NCI-H1105 treated with DMSO at 0.1 percent for 48 hours (cell line): ENCODE data around the gene F8.
"Not testable (repeated sequence)": the region's sequence is repeated elsewhere in the genome, so short reads cannot be mapped to it uniquely, and the experiment has no call there.

Experiments
- DNase-seq: peaks from one replicate; lab custom pipeline; 2025; lab: John Stamatoyannopoulos, UW

Gene F8

DNA sequence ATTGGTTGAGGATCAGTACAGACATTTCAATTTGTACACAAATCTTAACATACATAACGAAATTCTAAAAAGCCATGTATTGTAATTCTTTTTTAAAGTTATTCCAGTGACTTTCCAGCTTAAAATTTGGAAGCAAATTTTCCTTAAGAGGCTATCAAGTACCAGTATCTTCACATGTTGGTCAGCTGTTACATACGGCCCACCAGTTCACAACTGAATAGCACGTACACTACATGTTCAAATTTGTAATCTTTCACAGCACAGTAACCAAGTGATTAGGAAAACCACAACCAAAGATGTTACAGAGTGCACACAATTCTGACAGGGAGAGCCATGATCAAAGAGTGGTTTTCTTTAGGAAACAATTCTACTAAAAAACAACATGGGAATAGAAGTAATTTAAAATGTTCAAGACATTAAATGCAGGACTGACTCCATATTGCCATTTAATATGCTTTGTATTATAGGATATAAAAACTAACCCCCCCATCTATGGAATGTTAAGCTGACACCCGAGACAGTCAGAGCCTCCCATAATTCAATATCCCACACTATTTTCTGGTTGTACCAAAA lies 206.1 kb downstream of the F8 start:
- not testable (repeated sequence) for DNase-seq

DNA sequence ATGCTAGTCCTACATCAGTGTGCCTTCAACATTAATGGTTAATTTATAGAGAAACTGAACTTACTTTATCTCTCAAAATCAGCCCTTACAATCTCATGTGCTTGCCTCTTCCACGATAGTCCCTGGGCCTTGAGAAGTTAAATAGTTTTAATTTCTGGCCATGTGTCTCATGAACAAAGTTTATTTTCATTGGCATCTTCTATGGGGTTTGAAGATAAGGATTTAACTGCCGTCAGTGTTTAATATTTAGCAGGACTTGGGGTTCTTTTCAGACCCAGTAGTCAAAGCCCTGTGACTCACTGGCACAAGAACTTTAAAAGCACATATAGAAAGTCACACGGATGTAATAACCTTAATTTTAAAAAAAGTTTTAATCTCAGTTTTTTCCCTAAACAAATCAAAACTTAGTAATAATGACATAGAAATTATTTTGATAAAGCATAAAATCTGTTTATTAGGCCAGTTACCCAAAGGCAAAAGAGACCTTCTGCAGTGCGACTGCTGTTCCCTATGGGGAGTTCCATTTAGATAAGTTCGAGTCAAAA lies 207.2 kb downstream of the F8 start:
- no peak for DNase-seq

DNA sequence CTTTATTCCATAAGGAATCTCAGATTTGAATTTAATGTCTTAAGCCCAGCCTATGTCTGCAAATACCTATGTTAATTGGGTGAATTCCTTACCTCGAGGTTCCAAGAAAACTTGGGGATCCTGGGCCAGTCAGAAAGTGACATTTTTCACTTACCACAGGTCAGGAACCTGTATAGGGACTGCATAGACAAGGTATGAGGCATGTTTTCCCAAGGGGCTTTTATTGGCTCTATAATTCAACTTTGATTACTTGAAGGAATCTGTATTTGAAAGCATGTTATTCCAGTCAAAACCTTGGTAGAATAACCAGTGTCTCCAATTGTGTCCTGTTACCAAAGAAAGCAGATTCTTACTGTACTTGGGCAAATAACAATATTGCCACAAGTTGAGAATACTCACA lies 208.7 kb downstream of the F8 start:
- DNase-seq: no peak

DNA sequence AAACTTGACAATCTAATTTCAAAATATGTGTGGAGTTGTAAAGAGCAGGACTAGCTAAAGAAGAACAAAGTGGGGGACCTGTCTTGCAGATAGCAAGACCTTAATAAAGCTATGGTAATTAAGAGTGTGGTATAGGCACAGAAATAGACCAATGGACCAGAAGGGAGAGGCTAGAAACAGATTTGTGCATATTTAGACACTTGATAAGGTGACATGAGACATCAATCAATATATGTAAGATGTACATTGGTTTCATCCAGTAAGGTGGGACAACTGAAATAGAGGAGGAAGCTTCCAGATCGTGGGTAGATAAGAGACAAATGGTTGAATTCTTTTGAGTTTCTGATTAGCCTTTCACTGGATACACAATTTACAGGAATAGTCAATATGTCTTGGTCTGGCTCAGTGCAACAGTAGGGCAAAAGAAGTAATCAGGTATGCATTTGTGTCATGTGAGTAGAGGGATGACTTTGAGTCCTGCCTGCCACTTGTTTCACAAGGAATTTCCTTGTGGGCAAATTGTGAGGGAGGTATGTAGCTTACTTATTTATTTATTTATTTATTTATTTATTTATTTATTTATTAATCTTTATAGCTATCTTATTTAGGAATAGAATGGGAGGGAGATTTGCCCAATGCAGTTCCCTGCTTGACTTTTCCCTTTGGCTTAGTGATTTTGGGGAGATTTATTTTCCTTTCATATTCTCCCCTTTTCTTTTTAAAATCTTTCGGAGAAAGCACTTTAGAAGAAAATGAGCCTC lies 210.0 kb downstream of the F8 start:
- DNase-seq: no peak

DNA sequence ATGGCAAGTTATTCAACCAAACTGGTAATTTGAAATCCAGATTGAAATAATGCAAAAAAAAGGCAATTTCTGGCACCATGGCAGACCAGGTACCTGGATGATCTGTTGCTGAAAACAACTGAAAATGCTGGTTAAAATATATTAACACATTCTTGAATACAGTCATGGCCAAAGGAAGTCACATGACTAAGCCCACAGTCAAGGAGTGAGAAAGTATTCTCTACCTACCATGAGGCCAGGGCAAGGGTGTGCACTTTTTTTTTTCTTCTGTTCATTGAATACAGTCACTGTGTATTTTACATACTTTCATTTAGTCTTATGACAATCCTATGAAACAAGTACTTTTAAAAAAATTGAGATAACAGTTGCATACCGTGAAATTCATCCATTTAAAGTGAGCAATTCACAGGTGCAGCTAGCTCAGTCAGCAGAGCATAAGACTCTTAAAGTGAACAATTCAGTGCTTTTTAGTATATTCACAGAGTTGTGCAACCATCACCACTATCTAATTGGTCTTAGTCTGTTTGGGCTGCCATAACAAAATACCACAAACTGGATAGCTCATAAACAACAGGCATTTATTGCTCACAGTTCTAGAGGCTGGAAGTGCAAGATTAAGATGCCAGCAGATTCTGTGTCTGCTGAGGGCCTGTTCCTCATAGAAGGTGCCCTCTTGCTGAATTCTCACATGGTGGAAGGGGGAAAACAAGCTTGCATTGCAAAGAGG lies 212.4 kb downstream of the F8 start:
- no peak for DNase-seq

DNA sequence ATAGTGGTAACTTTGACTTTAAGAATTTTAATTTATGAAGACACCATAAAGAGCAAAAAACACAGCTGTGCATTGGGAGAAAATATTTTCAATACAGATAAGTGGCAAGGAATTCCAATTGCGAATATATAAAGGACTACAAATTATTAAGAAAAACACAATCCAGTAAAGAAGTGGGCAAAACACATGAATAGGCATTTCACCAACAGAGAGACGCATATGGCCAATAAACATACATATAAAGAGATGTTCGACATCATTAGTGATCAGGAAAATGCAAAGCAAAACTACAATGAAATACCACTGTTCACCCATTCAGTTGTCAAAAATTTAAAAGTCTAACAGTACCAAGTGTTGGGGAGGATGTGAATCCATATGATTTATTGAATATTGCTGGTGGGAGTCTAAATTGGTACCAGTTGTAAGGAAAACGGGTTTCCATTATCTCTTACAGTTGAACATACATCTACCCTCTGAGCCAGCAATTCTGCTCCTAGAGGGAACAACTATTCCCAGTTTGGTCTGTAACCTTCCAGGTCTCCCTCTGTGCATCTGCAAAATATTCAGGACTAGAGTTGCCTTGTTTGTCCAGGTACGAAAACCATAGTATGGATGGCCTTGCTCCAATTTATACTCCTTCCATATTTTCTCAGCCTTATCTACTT lies 215.6 kb downstream of the F8 start:
- DNase-seq: no peak

DNA sequence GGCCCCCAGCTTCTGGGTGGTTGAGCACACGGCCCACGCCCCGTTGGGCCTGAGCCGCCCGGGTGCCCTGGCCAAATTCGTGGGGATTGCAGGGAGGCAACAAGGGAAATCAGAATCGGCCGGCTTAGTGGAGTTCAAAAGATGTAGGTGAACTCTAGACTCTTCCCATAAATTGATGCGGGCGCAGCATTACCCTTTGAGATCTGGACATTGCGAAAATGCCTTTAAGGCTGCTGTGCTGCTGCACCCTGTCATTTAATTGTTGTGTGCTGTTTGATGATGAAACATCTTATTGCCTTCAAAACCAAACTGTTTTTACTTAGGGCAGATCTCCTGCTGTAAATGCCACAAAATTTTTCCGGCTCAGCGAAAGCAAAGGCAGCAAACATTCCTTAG lies 216.8 kb downstream of the F8 start:
- peak; percentile 61 for DNase-seq

DNA sequence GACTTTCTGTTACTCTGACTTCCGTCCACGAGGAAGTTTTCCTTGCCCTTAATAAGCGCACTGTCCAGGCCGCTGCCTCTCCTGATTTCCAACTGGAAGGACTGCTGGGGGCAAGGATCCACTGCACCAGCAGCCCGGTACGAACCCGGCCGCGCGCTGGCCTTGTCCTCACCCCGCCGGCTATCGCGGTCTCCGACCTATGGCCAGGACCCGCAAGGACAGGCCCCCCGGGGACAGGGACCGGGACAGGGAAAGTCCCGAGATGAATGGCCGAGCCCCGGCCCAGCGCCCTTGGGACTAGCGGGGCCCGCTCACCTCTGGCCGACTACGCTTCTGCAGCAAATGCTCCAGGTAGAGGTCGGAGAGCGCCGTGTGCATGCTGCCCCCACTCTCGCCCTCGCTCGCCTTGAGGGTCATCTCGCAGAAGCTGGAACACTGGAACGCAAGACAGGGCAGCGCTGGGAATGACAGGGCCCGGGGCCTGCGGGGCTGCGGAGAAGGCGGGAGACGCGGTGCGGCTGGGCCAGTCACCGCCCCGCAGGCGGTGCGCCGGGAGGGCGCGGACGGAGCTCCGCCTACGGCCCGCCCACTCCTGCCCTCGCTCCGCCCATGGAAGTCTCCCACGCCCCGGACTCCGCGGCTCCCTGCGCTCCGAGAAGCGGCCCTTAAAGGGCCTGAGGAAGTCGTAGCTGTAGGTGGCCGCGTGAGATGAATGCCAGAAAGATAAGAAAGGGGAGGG lies 217.4 kb downstream of the F8 start, which contains the start of gene MPP1:
TSS of gene MPP1 (minus strand) at position 529 of the 739 bp plus-strand sequence. CDS start at position 417, 112 bp downstream.
- peak; percentile 78 for DNase-seq

DNA sequence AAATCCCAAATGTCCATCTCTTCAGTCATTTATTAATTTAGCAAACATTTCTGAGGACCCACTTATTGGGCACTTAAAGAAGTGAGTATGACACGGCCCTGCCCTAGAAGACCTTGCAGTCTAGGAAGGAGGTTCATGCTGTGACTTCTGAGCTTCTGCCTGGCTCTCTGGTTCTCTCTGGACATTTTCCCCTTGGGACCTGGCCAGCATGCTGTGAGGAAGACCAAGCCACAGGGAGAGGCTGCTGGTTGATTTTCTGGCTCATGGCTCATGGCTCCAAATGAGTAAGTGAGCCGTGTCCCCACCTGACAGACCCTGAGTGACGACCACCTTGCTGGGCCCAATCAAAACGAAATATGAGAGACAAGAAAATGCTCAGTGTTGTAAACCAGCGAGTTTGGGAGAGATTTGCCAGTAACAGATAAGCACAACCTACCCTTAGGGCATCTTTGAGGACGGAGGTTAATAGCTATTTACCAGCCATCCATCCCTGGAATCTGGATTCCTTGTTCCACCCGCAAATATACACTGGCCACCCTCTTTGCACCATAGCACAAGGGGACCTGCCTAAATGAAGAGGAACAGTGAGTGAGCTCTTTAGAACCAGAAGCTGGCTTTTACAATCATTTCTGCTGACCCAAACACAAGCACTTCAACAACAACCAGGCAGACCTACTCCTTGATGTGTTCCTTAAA lies 218.1 kb downstream of the F8 start:
- DNase-seq: no peak

DNA sequence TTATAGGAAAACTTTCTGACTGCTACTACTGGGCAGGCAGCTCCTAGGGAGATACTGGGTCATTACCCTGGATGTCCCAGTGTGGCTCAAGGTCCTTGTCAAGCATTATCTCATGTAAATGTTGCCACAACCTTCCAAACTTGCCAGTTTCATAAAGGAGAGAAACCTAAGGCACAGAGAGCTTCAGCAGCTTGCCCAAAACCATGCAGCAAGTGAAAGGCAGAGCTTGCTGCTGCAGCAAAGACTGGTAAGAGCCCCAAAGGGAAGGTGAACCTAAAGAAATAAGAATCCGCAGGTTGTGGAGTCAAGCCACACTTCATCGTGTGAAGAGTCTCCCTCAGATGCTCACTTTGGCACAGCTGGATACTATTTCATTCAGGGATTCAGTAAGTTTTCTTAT lies 219.6 kb downstream of the F8 start:
- no peak for DNase-seq

DNA sequence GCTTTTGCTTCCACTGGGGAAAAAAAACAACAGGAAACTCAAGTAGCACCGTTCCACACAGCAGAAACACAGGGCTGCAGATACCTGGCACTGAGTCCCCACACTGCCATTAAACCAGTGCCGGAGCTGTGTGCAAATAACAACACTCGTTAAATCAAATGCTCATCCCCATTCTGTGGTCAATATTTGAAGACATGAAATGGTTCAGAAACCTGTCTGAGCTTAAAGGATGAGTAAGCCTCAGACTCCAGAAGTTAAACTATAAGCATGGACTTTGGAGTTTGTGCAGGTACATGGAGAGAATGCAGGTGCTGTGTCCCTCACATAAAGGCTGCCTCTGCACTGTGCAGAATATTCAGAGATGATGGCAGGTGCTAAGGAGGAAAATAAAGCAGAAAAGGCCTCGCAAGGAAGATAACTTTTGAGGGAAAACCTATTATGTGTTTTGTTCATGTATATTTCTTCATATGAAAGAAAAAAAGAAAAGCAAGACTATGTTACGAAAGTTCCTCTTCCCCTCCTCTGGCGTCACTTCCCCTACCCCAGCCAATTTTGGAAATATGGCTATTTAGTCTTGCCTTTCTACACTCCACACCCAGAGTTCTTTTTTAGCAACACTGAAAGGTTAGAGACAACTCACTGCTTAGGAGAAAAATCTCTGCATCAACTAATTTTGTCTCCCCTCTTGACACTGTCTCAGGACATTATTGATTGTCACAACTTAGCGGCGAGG lies 221.9 kb downstream of the F8 start:
- DNase-seq: no peak

DNA sequence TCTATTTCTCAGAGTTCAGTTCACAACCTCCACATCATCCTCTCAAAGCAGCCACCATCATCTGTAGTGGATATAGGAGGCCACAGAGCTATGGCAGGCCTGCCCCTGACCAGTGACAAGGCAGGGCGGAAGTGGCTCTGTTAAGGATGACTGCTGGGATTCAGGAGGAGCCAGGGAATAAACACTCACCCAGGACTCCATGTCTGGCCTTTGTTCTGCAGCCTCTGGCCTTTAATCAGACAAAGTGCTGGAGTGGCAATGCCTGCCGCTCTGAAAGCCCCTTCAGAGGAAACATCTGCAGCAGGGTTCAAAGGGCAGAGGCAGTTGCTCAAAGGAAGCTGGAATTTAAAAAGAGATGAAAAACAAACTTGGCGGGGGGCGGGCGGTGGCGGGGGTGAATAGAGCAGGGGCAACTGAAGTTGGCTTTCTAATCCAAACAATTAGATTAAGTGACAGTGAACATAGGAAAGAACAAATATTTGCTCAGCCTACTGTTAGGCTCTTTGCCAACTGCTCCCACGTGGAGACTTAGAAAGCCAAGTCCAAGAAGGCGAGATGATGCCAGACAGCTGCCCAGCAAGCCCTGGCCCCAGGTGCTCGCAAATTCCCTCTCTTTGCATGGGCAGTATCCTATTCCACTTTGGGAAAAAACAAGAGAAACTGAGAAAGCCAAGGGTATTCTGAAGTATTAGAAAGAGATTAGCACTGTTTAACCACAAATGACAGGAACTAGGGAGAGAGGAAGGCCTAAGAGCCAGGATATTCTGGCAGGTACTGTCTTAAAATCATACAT lies 222.8 kb downstream of the F8 start:
- DNase-seq: peak; percentile 99

DNA sequence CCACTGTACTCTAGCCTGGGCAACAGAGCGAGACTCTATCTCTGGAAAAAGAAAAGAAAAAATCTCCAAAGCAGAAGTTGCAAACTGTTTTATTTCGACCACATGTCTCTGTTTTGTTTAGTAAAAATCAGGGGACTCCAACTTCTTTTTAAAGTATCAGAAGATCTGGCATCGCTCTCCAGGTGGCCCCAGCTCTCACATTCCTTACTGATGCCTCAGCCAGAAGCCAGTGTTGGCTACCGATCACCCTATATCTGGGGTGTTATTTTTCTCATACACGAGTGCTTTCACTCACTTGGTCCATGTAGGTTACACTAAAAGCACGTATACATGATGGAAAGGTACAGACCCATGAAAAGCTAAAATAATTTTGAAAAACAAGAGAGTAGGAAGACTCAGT lies 225.5 kb downstream of the F8 start:
- DNase-seq: no peak

DNA sequence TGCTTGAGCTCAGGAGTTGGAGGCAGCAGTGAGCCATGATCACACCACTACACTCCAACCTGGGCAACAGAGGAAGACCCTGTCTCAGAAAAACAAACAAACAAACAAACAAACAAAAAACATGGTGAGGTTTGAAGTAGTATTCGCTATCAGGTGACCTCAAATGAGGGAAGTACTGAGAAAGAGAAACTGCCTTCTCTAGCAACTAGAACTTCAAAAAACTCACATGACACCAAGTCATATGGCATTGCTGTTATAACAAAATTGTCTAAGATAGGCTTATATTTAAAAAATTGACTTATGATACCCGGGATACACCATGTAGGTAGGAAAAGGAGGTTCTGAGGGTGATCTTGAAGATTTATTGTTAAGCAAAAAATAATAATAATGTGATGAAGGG lies 227.5 kb downstream of the F8 start:
- no peak for DNase-seq

DNA sequence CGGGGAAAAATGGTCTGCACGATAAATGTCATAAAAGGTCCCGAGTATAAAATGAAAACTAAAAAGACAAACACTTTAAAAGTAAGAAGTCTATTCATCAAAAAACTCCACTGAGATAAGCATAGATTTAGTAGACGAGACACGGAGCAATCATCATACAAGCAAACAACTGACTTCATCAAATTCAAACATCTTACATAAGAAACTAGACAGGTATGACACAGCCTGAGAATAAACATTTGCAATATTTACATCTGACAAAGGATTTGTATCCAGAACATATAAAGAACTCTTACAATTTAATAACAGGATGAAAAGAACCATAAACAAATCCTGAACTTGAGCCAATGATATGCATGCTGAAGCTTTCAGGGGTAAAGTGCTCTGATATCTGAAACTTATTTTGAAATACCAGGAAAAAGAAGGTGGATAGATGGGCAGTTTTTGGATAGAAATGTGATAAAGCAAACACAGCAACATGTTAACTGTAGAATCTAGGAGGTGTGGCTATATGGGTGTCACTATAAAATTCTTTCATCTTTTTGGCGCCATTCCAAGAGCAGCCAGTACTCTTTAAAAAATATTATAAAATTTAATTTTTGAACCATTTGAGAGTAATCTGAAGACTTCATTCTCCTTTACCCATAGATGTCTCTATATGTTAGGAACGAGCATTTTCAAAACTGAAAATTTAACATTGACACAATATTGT lies 229.3 kb downstream of the F8 start:
- DNase-seq: no peak

DNA sequence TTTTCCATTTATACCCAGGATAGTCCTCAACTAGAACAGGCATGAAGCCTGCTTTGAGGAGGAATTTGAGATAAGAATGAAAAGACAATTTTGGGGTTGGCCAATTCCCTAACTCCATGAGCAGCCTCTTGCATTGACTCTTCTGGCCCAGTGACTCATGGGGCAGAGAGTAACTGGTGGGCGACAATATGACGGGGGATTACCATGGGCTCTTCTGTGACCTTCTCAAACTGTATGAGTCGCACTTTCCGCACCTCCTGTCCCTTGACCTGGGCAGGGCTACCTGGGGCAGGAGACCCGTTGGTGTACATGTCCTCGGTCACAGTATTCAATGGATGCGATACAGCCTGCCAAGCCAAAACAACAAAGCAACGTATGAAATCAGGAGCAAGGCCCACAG lies 230.6 kb downstream of the F8 start:
- DNase-seq: no peak

DNA sequence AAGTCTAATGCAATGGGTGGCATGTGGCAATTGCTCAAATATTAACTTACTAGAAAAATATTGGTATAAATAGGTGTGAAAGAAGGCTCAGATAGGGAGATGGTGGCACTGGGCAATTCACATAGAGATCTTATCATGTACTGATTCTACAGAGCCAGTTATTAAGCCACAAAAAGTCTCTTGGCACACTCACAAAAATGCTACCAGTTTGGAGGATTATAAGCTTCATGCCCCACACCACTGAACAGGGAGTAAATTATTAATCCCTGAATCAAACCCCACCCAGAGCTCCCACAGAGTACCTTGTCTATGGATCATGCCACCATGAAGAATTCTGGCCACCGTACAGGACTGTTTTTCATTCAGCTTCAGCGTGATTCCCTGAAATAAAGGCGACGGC lies 231.1 kb downstream of the F8 start:
- DNase-seq: no peak
